Measurements from ENCODE around the gene WDR31.

DNA sequence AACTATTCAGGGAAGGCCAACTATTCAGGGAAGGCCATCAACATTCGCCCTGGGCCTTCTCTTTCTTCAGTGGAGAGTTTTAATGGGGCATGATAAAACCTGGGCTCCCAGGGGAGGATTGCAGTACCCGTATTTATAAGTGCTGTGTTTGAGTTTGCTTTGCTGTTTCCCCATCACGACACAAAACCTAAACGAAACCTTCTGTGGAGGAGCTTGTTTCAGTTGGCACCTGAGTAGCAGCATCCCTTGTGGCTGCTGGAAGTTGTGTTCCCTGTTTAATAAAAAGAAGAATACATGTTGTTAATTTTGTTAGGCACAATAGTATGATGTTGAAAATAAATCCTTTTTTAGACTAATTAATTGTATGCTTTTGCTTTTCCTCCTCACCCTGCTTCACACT is 8.3 kb downstream of the WDR31 start:
- TF ChIP-seq, protein P1, sequence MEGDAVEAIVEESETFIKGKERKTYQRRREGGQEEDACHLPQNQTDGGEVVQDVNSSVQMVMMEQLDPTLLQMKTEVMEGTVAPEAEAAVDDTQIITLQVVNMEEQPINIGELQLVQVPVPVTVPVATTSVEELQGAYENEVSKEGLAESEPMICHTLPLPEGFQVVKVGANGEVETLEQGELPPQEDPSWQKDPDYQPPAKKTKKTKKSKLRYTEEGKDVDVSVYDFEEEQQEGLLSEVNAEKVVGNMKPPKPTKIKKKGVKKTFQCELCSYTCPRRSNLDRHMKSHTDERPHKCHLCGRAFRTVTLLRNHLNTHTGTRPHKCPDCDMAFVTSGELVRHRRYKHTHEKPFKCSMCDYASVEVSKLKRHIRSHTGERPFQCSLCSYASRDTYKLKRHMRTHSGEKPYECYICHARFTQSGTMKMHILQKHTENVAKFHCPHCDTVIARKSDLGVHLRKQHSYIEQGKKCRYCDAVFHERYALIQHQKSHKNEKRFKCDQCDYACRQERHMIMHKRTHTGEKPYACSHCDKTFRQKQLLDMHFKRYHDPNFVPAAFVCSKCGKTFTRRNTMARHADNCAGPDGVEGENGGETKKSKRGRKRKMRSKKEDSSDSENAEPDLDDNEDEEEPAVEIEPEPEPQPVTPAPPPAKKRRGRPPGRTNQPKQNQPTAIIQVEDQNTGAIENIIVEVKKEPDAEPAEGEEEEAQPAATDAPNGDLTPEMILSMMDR (conservative IDR thresholded peaks at IDR 0.05; ENCODE audit: low read depth, low read length): no peak
- TF ChIP-seq POLR2A (IDR thresholded peaks at IDR 0.05; ENCODE audit: low read depth, low read length) (no peak), MAFK (IDR thresholded peaks at IDR 0.05; ENCODE audit: low read depth, low read length) (no peak), CEBPB (IDR thresholded peaks at IDR 0.05; ENCODE audit: low read depth, low read length) (no peak), RAD21 (IDR thresholded peaks at IDR 0.05; ENCODE audit: low read length) (no peak), MXI1 (IDR thresholded peaks at IDR 0.05; ENCODE audit: borderline replicate concordance, low read depth, low read length) (no peak), NFE2L2 (IDR thresholded peaks at IDR 0.05; ENCODE audit: low read depth, low read length) (no peak), RCOR1 (IDR thresholded peaks at IDR 0.05; ENCODE audit: insufficient replicate concordance, low read length) (no peak), SMC3 (IDR thresholded peaks at IDR 0.05; ENCODE audit: low read depth, low read length) (no peak)
- TF ChIP-seq, protein P2, sequence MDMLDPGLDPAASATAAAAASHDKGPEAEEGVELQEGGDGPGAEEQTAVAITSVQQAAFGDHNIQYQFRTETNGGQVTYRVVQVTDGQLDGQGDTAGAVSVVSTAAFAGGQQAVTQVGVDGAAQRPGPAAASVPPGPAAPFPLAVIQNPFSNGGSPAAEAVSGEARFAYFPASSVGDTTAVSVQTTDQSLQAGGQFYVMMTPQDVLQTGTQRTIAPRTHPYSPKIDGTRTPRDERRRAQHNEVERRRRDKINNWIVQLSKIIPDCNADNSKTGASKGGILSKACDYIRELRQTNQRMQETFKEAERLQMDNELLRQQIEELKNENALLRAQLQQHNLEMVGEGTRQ (IDR thresholded peaks at IDR 0.05; ENCODE audit: low read depth, low read length): no peak

Data from IMR-90 (cell line).